Activated naive CD4-positive, alpha-beta T cell treated with anti-CD3 and anti-CD28 coated beads, Interleukin-2, amount 10 ng/mL, durations not matched to agents 7 days and 5 days (primary cell): ENCODE measurements around the gene CALCOCO2.
"Not testable (repeated sequence)": the region's sequence is repeated elsewhere in the genome, so short reads cannot be mapped to it uniquely, and the experiment has no call there.

Experiments
- CTCF ChIA-PET: fragments of 350-600 bp; sonication (Branson Sonifier 250); formaldehyde crosslinking; loops from one replicate; lab custom pipeline; 2021; ENCODE audit warnings: antibody characterized with exemption; lab: Charles Lee
- DNase-seq: peaks from one replicate; pipeline ENCODE4 v3.0.0-alpha.2; 2020
- H3K27ac Mint-ChIP-seq: one replicate; pipeline ENCODE4 v1.8.0; 2021; ENCODE audit warnings: mild to moderate bottlenecking, moderate library complexity, mixed read lengths
- H3K27me3 Mint-ChIP-seq: one replicate; pipeline ENCODE4 v1.8.0; 2021; ENCODE audit warnings: mild to moderate bottlenecking, mixed read lengths
- H3K36me3 Mint-ChIP-seq: one replicate; pipeline ENCODE4 v1.8.0; 2021; ENCODE audit warnings: mixed read lengths
- H3K4me1 Mint-ChIP-seq: one replicate; pipeline ENCODE4 v1.8.0; 2021; ENCODE audit warnings: mixed read lengths
- H3K4me3 Mint-ChIP-seq: one replicate; pipeline ENCODE4 v1.8.0; 2021; ENCODE audit warnings: mild to moderate bottlenecking, moderate library complexity, mixed read lengths
- H3K9me3 Mint-ChIP-seq: one replicate; pipeline ENCODE4 v1.8.0; 2021; ENCODE audit warnings: mixed read lengths

Gene CALCOCO2

DNA sequence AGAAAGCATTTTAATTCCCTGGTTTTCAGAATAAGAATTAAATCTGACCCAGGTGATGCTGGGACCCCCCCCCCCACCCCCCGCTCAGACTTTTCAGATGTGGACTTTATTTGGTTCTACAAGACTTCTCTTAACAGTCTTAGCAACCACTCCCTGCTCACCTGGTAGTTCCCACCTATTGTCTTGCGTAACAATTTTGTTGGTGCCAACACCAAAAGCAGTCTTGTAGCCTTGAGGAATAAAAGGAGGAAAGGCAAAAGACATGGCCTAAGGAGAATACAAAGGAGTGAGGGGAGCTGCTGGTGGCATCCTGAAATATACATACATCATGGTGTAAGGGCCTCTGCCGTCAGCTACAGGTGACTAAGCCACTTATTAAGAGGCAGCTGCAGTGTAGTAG lies 18.8 kb upstream of the CALCOCO2 start:
- no peaks in the 10 kb centered on the region for H3K9me3 Mint-ChIP-seq
- peaks cover 68% of the 10 kb centered on the region for H3K27me3 Mint-ChIP-seq
- no peaks in the 10 kb centered on the region for H3K36me3 Mint-ChIP-seq
- CTCF ChIA-PET, result interaction anchor here (0.6 to 17.8 kb wide), 12 partner anchors 29 to 220 kb away, joined by 3 to 505 read pairs (median 4); no protein-coding TSS in a partner anchor
- DNase-seq, result no peak
- H3K4me1 Mint-ChIP-seq, result peaks cover 9% of the 10 kb centered on the region
- H3K4me3 Mint-ChIP-seq, result no peak overlapping the region
- no peak overlapping the region for H3K27ac Mint-ChIP-seq

DNA sequence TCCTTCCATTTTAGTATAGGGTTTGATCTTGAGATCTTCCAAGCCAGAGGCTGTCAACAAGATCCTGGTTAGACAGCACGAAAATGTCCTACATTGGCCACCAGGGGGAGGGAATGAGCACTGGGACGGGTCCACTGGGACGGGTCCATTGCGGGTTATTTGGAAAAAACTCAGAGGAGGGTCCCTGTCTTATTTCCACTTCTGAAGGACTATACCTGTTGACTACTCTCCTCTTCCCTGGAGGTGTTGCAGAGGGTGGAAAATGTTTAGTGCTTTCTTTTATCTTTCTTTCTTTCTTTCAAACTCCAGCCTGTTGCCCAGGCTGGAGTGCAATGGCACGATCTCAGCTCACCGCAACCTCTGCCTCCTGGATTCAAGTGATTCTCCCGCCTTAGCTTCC lies 16.3 kb upstream of the CALCOCO2 start:
- Mint-ChIP-seq H3K27ac (no peak overlapping the region), H3K27me3 (peaks cover 84% of the 10 kb centered on the region), H3K9me3 (no peaks in the 10 kb centered on the region), H3K4me3 (no peak overlapping the region), H3K36me3 (no peaks in the 10 kb centered on the region), H3K4me1 (peaks cover 16% of the 10 kb centered on the region)
- CTCF ChIA-PET, result interaction anchor here (0.7 to 17.8 kb wide), 7 partner anchors 22 to 136 kb away, joined by 3 to 505 read pairs (median 7); no protein-coding TSS in a partner anchor
- peak; percentile 73 for DNase-seq

DNA sequence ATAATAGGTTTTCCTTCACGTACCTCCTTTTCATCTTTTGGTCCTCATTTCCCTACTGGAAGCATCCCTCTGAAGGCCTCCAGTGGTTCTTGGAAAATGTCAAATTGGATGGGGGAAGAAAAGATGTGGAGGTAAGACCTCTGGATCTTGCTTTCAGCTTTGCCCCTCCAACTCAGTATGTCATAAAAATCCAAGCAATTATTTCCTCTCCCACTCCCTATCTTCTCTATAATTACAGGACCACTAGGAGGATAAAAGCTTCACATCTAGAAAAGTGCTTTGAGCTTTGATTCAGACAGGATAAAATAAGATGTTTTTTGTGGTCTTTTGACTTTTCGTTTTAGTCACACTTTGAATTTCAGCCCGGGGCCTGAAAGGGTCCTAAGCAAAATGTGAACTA lies 15.5 kb upstream of the CALCOCO2 start:
- Mint-ChIP-seq H3K36me3 (no peaks in the 10 kb centered on the region), H3K27ac (no peak overlapping the region), H3K4me3 (no peak overlapping the region), H3K27me3 (peaks cover 84% of the 10 kb centered on the region), H3K9me3 (no peaks in the 10 kb centered on the region), H3K4me1 (peaks cover 16% of the 10 kb centered on the region)
- DNase-seq, result no peak
- CTCF ChIA-PET, result interaction anchor here (0.8 to 17.8 kb wide), 9 partner anchors 10 to 216 kb away, joined by 3 to 505 read pairs (median 4); no protein-coding TSS in a partner anchor

DNA sequence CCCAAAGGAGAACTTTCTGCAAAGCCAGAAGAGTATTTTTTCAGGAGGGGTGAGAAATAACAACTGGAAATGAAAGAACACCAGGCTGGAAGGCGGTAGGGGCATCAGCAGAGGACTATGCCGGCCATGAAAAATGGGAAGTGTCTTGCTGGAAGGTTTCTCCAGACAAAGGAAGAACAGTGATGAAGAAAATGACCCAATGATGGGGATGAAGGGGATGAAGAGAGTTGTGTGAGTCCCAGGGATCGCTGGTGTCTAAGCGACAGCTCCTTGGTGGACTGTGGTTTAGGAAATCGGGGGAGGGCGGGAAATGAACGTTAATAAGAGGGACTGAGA lies 14.4 kb upstream of the CALCOCO2 start:
- Mint-ChIP-seq H3K27me3 (peaks cover 86% of the 10 kb centered on the region), H3K27ac (peak overlapping the region; percentile 6), H3K4me1 (peaks cover 16% of the 10 kb centered on the region), H3K4me3 (peak overlapping the region; percentile 7), H3K9me3 (no peaks in the 10 kb centered on the region), H3K36me3 (no peaks in the 10 kb centered on the region)
- DNase-seq, result no peak
- CTCF ChIA-PET, result interaction anchor here (0.6 to 17.8 kb wide), 9 partner anchors 11 to 215 kb away, joined by 3 to 505 read pairs (median 4); no protein-coding TSS in a partner anchor

DNA sequence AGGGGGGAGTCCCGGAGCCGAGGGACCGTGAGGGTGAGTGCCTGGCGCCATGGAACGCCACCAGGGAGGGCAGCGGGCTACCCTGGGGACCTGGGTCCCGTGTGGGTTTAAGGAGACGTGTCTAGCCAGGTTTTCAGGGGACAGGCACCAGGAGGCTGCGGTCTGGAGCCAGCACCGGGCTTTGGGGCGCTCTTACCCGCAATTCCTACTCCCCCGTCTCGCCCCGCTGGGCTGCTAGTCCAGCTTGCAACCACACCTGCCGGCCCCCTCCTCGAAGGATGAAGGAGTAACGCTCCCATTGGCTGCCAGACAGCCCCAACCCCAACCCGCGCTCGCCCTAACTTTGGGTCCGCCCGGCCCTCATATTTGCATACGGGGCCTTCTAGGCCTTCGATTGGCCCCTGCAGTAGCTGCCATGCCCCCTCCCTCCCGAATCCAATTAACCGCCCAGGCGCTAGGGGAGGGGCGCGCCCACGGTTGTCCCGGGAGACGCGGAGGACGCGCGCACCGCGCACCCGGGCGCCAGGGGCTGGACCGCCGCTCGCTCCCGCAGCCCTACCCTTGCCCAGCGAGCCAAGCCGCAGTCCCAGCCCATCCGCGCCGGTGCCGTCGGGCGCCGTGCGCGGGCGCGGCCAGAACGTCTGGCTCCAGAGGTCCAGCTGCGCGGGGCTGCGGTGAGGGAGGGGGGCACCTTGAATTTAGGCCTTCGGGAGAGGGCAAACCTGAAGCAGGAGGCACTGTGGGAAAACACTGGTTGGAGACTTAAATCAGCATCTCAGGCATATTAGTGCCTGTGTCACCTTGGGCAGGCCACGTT lies 13.9 kb upstream of the CALCOCO2 start, which contains the start of gene TTLL6:
TTLL6 (minus strand) TSS at position 456 of the 817 bp plus-strand sequence; CDS start at position 299, 157 bp downstream.
- H3K4me3 Mint-ChIP-seq, result peak within 1 kb of the TSS; percentile 68
- H3K27me3 Mint-ChIP-seq, result peaks cover 87% of the 10 kb centered on the region
- peak within 1 kb of the TSS; percentile 6 for H3K27ac Mint-ChIP-seq
- DNase-seq, result peak; percentile 93
- no peaks in the 10 kb centered on the region for H3K9me3 Mint-ChIP-seq
- no peaks in the 10 kb centered on the region for H3K36me3 Mint-ChIP-seq
- peaks cover 16% of the 10 kb centered on the region for H3K4me1 Mint-ChIP-seq
- CTCF ChIA-PET, result interaction anchor here (0.6 to 17.8 kb wide), 5 partner anchors 12 to 64 kb away, joined by 3 to 505 read pairs (median 4); no protein-coding TSS in a partner anchor

DNA sequence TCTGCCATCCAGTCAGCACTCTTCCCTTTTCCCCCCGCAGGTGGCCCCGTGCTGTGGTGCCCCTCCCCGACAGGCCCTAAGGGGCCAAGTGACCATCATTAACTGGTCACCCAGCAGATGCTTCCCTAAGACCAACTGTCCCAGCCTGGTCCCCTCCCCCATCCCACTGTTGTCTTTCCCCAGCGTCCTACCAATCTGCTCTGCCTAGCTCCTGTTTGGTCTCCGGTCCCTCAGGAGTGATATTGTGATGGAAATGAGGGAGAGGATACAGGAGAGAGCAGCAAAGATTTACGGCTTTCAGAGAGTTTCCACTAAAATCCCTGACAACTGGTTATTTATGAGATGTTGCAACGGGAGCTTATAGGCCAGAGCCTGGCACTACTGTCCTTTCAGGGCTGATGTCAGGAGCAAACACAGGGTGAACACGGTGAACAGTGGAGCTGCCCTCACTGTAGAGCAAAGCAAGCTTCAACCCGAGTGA lies 12.4 kb upstream of the CALCOCO2 start:
- H3K4me1 Mint-ChIP-seq, result peaks cover 16% of the 10 kb centered on the region
- no peaks in the 10 kb centered on the region for H3K36me3 Mint-ChIP-seq
- no peak overlapping the region for H3K4me3 Mint-ChIP-seq
- CTCF ChIA-PET, result interaction anchor here (1.3 to 17.8 kb wide), 2 partner anchors 9 to 63 kb away, joined by 3 to 505 read pairs; no protein-coding TSS in a partner anchor
- no peak overlapping the region for H3K27ac Mint-ChIP-seq
- no peaks in the 10 kb centered on the region for H3K9me3 Mint-ChIP-seq
- no peak for DNase-seq
- peaks cover 93% of the 10 kb centered on the region for H3K27me3 Mint-ChIP-seq

DNA sequence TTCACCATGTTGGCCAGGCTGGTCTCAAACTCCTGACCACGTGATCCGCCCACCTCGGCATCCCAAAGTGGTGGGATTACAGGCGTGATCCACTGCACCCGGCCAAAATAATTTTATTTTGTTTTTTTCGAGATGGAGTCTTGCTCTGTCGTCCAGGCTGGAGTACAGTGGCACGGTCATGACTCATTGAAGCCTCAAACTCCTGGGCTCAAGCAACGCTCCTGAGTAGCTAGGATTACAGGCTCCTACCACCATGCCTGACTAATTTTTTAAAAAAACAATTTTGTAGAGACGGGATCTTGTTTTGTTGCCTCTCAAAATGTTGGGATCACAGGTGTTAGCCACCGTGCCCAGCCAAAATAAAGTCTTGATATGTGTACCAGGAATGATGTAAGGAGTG lies 11.4 kb upstream of the CALCOCO2 start:
- H3K4me1 Mint-ChIP-seq, result peaks cover 16% of the 10 kb centered on the region
- no peak overlapping the region for H3K4me3 Mint-ChIP-seq
- H3K9me3 Mint-ChIP-seq, result no peaks in the 10 kb centered on the region
- DNase-seq, result no peak
- H3K36me3 Mint-ChIP-seq, result no peaks in the 10 kb centered on the region
- no peak overlapping the region for H3K27ac Mint-ChIP-seq
- CTCF ChIA-PET, result interaction anchor here (17.8 kb wide), 1 partner anchor 62 kb away, joined by 505 read pairs; no protein-coding TSS in a partner anchor
- H3K27me3 Mint-ChIP-seq, result peaks cover 91% of the 10 kb centered on the region

DNA sequence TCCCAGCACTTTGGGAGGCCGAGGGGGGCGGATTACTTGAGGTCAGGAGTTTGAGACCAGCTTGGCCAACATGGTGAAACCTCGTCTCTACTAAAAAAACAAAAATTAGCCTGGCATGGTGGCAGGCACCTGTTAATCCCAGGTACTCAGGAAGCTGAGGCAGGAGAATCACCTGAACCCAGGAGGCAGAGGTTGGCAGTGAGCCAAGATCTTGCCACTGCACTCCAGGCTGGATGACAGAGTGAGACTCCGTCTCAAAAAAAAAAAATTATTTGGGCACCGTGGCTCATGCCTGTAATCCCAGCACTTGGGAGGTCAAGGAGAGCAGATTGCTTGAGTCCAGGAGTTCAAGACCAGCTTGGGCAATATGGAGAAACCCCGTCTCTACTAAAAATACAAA lies 9.9 kb upstream of the CALCOCO2 start:
- Mint-ChIP-seq H3K27me3 (peaks cover 81% of the 10 kb centered on the region), H3K4me1 (peaks cover 14% of the 10 kb centered on the region)
- H3K27ac Mint-ChIP-seq, H3K36me3 Mint-ChIP-seq, H3K9me3 Mint-ChIP-seq, DNase-seq, H3K4me3 Mint-ChIP-seq: not testable (repeated sequence)
- CTCF ChIA-PET, result interaction anchor here (0.6 kb wide), 2 partner anchors 62 to 95 kb away, joined by 3 read pairs; no protein-coding TSS in a partner anchor

DNA sequence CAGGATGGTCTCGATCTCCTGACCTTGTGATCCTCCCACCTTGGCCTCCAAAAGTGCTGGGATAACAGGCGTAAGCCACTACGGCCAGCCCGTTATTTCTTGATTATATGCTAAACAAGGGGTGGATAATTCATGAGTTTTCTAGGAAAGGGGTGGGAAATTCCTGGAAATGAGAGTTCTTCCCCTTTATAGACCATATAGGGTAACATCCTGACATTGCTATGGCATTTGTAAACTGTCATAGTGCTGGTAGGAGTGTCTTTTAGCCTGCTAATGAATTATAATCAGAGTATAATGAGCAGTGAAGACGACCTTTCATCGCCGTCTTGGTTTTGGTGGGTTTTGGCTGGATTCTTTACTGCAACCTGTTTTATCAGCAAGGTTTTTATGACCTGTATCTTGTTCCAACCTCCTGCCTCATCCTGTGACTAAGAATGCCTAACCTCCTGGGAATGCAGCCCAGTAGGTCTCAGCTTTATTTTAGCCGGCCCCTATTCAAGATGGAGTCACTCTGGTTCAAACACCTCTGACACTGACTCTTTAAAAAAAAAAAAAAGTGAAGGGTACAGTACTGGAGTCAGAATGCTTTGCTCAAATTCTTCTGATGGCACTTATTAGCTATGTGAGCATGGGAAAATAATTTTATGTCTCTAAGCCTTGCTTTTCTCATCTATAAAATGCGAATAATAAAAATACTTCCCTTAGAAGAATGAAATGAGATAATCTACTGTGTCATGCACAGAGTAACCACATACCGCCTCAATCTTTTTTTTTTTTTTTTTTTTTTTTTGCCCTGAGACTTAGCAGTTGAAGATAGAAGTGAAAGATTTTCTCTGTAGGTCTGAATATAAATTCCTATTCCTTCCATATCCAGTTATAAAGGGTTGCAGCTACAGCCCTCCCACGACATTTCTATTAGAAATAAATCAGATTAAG lies 5.1 kb upstream of the CALCOCO2 start:
- no peaks in the 10 kb centered on the region for H3K36me3 Mint-ChIP-seq
- no peak overlapping the region for H3K4me3 Mint-ChIP-seq
- peaks cover 44% of the 10 kb centered on the region for H3K27me3 Mint-ChIP-seq
- no peaks in the 10 kb centered on the region for H3K9me3 Mint-ChIP-seq
- H3K4me1 Mint-ChIP-seq, result peaks cover 6% of the 10 kb centered on the region
- no peak overlapping the region for H3K27ac Mint-ChIP-seq
- DNase-seq, result no peak
- CTCF ChIA-PET, result interaction anchor here (1.5 kb wide), 1 partner anchor 53 kb away, joined by 7 read pairs; no protein-coding TSS in a partner anchor

DNA sequence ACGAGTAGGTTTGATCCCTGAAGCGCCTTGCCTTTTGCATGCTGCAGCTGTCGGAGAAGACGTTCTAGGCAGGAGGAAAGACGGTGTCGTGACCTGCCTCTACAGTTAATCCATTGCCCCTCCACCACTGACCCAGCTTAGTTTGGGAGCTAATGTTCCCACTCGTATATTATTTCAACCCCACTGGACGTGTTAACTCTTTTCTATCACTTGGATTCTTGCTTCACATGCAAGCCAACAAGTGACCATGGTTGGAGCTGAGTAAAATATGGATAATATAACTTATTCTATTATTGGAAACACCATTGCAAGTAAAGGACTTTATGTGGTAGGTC lies 681 bp downstream of the CALCOCO2 start:
- H3K4me3 Mint-ChIP-seq, result peak overlapping the region; percentile 95
- no peak for DNase-seq
- H3K36me3 Mint-ChIP-seq, result peaks cover 31% of the 10 kb centered on the region
- H3K27me3 Mint-ChIP-seq, result peaks cover 8% of the 10 kb centered on the region
- peaks cover 59% of the 10 kb centered on the region for H3K4me1 Mint-ChIP-seq
- no peaks in the 10 kb centered on the region for H3K9me3 Mint-ChIP-seq
- H3K27ac Mint-ChIP-seq, result peak overlapping the region; percentile 97
- CTCF ChIA-PET, result interaction anchor here (0.6 to 0.8 kb wide), 3 partner anchors 9 to 1647 kb away, joined by 3 read pairs; no protein-coding TSS in a partner anchor

DNA sequence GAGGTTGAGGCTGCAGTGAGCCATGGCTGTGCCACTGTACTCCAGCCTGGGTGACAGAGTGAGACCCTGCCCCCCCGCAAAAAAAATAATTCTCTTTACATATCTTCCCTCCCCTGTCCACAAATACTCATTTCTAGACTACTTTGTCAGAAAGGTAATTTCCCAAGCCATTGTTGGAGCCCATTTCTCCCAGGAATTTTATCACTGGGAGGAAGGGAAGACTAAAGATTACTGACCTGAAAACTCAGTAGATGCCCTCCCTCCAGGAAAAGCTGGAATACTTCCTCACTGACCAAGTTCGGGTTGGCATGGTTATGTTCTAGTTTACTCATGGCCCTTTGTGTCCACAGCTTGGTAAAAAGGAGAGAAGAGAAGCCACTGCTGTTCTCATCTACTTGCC lies 4.1 kb downstream of the CALCOCO2 start:
- no peaks in the 10 kb centered on the region for H3K27me3 Mint-ChIP-seq
- peaks cover 93% of the 10 kb centered on the region for H3K4me1 Mint-ChIP-seq
- no peak for DNase-seq
- no peak overlapping the region for H3K27ac Mint-ChIP-seq
- H3K9me3 Mint-ChIP-seq, result no peaks in the 10 kb centered on the region
- peaks cover 46% of the 10 kb centered on the region for H3K36me3 Mint-ChIP-seq
- CTCF ChIA-PET, result interaction anchor here (1.0 to 3.3 kb wide), 3 partner anchors 44 to 111 kb away, joined by 3 to 12 read pairs (median 4); no protein-coding TSS in a partner anchor
- no peak overlapping the region for H3K4me3 Mint-ChIP-seq

DNA sequence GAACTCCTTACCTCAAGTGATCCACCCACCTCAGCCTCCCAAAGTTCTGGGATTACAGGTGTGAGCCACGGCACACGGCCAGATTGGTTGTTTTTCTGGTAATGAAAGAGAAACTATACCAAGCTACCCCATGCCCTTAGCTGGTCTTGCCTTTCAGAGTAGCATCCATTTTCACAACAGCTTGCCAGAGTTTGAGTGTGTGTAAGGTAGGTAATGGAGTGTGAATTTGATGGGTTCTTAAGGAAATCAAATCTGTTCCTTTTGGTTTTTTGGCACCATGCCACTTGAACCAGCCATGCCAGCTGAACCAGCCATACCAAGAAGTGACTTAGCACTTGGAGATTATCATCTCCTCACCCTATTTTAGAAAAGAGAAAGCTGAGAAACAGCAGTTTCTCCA lies 5.1 kb downstream of the CALCOCO2 start:
- Mint-ChIP-seq H3K9me3 (no peaks in the 10 kb centered on the region), H3K4me1 (peaks cover 94% of the 10 kb centered on the region), H3K4me3 (no peak overlapping the region), H3K27me3 (no peaks in the 10 kb centered on the region), H3K27ac (peak overlapping the region; percentile 53), H3K36me3 (peaks cover 53% of the 10 kb centered on the region)
- DNase-seq, result peak; percentile 30
- CTCF ChIA-PET, result interaction anchor here (1.1 to 3.3 kb wide), 6 partner anchors 15 to 49 kb away, joined by 3 to 12 read pairs (median 4); no protein-coding TSS in a partner anchor

DNA sequence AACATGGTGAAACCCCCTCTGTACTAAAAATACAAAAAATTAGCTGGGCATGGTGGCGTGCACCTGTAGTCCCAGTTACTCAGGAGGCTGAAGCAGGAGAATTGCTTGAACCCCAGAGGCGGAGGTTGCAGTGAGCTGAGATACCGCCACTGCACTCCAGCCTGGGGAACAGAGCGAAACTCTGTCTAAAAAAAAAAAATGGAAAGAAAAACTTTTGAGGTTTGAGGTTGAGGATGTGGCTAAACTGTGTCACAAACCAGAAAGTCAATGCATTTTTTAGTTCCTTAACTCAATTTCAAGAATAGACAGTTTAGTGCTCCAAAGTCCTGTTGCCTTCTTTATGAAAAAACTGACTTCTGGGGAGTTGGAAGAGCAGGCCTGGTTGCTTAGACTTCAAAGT lies 6.6 kb downstream of the CALCOCO2 start:
- H3K4me3 Mint-ChIP-seq, result peak overlapping the region; percentile 64
- CTCF ChIA-PET, result interaction anchor here (1.7 to 2.5 kb wide), 3 partner anchors 24 to 47 kb away, joined by 5 to 8 read pairs (median 7); no protein-coding TSS in a partner anchor
- DNase-seq, result peak; percentile 52
- H3K36me3 Mint-ChIP-seq, result peaks cover 54% of the 10 kb centered on the region
- H3K4me1 Mint-ChIP-seq, result peaks cover 99% of the 10 kb centered on the region
- not testable (repeated sequence) for H3K27me3 Mint-ChIP-seq, H3K9me3 Mint-ChIP-seq
- H3K27ac Mint-ChIP-seq, result peak overlapping the region; percentile 91
